GM21526 (cell line): Measurements from ENCODE around the gene TTYH1.
"Not testable (repeated sequence)": the region's sequence is repeated elsewhere in the genome, so short reads cannot be mapped to it uniquely, and the experiment has no call there.

Source experiments
- ATAC-seq: cut with Tn5 transposase; IDR thresholded peaks from one replicate; pipeline ENCODE4 v1.9.1; 2021; ENCODE audit warnings: moderate library complexity; ENCODE audit not compliant: unreplicated experiment, low FRiP score

The TTYH1 gene

DNA sequence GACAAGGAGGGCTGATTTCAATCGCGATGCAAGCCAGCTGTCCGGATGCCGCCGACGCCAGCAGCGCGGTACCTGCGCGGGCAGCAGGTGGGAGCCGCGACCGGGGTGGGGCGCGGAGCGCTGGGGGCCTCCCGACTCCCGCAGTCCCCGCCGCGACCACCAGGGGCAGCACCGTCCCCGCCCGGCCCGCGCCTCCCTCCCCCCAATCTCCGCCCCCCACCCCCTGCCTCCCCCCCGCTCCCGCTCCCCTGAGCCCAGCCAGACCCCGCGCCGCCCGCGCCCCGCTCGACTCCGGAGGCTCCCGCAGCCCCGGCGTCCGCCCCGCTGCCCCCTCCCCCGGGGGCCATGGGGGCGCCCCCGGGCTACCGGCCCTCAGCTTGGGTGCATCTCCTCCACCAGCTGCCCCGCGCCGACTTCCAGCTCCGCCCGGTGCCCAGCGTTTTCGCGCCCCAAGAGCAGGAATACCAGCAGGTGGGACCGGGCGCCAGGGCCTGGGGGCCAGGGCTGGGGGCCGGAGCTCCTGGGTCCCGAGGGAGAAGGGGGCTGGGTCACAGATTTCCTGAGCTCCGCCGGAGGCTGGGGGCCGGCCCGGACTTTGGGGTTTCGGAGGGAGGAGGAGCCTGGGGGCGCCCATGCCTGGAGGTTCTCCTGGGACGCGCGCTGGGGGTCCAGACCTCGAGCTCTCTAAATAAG is at the start of gene TTYH1:
TTYH1 (plus strand) TSS at position 257 of the 693 bp plus-strand sequence; CDS start at position 346, 89 bp downstream.
- ATAC-seq = no peak

DNA sequence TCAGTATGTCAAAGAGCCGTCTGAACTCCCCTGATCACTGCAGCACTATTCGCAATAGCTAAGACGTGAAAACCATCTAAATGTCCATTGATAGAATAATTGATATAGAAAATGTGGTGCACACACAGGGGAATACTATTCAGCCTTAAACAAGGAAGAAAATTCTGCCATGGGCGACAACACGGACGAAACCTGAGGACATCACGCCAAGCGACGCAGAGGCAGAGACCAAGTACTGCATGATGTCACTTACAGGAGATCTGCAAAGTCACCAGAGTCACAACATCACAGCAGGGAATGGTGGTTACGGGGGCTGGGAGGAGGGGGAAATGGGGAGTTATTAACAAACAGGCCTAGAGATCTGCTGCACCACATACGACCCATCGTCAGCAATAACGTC is 49.5 kb upstream of the TTYH1 start:
- ATAC-seq = not testable (repeated sequence)

DNA sequence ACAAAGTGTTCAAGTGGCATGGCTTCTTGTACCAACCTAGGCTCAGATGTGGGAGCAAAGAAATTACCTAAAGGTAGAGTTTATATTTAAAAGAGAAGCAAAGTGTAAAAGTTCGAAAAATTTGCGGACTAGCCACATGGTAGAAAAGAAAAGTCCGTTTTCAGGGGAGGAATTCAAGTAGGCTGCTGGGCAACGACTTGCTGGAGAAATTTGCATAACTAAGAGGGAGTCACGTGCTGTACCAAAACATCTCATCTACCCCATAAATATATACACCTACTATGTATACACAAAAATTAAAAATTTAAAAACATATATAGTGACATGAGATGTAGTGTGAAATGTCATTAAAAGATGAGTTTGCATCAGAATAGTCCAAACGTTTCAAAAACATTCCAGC is 48.5 kb upstream of the TTYH1 start:
- ATAC-seq = no peak

DNA sequence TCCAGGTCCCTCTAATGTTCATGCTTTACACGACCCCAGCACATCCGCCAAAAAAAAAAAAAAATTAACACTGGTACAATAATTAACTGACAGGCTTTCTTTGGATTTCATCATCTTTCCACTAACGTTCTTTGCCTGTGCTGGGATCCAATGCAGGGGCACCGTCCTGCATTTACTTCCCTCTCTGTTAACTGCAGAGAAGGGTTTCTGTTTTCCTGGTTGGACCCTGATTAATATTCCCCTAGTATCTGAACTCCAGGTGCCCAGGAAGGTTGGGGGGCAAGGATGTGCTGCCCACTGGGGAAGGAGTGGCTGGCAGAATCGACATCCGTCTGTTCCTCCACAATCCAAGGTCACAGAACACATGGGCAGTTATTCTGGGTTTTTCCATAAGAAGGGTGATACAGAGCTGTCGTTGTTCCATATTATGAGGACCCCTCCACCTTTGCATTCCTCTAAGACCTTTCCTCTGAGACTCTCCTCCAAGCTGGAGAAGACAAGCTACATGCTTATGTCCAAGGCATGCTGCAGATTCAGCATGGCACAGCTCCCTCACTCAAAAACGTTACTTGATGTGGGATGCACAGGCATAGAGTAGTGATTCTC is 46.1 kb upstream of the TTYH1 start:
- no peak for ATAC-seq

DNA sequence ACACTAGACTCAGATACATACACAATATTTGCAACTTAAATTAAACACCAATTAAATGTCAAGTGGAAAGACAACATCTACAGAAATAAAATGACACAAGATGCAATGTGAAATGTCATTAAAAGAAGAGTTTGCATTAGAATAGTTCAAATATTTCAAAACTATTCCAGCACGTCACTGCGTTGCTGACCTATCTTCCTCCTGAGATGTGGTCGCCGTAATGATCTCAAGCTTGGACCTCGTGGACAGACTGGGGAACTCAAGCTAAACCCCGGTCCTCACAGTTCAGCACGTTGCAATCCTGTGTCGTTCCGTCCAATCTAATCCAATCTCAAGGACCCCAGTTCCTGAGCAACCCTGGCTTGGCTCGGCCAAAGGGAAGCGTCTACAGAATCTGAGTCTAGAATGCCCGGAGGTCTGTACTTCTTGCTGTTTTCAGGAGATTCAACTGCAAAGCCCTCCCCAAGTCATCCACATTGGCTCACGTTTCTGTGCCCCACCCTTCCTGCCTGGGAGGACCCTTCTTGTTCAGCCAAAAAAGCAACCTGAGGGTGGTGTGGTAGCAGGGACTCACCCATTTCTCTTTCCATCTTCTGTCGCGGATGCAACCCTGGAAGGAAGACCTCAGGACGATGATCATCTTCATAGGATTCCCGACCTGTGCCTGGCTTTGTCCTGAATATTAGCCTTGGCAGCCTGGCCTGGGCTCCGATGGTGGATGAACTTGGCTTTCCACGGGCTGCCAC is 45.4 kb upstream of the TTYH1 start:
- ATAC-seq = not testable (repeated sequence)

DNA sequence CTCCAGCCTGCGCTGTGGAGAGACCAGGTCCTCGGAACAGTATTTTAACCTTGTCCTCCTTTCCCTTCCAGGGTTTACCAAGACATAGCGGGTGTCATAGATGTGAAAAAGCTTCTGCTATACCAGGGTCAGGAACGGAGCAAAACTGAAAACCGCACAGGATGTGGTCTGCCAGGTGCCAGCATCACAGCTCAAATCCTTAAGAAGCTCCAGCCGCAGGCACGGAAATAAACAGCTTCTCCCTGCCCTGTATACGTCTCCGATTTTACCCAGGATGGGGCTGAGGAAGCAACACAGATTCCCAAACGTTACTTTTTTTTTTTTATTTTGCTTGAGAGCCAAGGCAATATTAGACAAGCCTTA is 44.8 kb upstream of the TTYH1 start:
- ATAC-seq = not testable (repeated sequence)

DNA sequence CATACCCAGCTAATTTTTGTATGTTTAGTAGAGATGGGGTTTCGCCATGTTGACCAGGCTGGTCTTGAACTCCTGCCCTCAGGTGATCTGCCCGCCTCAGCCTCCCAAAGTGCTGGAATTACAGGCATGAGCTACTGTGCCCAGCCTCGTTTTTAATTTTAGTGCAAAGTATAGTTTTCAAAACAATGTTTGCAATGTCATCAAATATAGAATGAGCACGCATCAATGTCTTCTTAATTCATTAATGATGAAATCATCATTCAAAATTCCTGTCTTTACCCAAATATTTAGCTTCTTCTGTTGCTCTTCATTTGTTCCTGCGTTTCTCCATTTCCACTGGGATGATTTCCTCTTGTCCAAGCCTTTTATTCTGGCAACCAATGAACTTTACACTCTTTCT is 43.8 kb upstream of the TTYH1 start:
- not testable (repeated sequence) for ATAC-seq

DNA sequence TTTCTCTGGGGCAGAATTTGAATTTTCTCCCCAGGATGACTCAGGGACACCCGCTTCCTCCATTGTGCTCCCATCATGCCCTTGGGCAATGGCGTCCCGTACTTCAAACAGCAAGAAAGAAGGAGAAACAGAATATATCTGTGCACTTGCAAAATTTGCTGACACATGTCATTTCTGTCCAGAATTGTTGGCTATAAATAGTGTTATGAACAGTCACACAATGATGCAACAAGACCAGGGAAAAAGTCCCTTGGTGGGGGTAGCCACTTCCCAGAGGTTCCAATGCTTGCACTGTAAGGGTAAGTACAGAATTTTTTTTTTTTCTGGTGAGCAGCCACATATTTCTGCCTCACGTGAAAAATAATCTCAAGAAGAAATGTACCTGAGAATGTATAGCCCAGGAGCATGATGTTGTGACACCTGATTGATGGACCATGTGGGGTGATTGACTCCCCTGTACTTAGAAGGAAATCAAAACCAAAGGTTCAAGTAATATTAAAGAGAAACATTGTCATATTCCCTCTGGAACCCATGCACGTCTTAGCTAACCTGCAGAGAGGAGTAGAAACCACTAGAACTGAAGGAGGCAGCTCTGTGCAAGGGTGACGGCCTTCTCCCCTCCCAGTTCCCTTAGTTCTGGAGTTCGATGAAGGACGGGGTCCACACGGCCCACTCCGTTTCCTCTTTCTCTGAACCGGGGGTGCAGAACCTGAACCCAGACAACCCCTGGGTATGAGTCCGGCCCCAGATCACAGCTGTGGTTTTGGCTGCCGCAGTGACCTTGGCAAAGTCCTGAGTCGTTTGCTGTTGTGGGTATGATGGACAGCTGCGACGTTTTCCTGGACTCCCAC is 41.3 kb upstream of the TTYH1 start:
- no peak for ATAC-seq

DNA sequence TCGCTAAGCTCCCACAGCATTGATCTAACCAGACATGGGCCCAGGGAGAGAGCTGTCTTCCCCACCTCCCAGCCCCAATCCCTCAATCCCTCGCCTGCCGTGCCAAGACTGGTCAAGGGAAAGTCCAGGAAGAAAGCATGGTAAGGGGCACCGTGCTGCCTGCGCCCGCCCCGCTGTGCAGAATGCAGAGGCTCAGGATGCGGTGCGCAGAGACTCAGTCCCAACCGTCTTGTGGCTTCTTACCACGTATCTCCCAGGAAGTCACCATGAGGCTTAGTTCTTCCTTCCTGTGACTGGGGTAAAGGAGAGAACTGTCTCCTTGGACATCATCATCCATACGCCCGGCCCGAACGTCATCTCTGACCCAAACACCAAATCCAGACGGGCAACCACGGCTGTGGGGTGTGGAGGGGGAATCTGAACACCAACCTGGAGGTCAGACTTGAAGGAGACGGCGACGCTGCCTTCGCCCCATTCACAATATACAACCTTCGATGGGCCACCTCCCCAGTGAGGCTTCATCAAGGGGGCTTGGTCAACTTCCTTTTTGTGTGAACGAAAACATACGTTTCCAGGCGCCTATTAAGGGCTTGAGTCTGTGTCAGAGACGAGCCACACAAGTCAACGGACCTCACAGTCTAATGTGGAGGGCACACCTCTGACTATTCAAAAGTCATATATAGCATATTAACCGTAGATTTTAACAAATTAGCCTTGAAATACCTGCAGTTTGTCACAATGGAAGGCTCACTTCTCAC is 39.9 kb upstream of the TTYH1 start:
- not testable (repeated sequence) for ATAC-seq

DNA sequence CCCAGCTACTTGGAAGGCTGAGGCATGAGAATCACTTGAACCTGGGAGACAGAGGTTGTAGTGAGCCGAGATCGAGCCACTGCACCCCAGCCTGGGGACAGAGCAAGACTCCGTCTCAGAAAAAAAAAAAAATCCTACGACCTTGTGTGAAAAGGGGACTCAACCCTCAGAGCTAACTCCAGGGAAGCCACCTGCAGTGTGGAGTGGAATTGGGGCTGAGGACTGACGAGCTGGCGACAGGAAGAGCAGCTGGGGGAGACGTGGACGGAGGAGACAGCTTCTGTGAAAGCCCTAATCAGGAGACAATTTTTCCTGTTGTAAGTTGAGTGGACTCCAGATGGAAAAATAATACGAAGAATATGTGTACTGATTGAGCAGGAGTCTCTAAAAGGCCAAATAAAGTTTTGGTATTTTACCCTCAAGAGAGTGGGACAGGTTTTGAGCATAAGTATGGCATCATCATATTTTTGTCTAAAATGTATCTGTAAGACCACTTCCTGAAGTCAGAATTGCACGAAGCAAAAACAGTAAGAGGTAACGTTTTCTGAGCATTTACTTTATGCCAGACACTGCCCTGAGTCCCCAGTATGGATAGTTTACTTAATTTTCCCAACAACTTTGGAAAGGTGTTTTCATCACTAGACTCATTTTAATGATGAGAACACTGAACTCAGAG is 38.5 kb upstream of the TTYH1 start:
- no peak for ATAC-seq

DNA sequence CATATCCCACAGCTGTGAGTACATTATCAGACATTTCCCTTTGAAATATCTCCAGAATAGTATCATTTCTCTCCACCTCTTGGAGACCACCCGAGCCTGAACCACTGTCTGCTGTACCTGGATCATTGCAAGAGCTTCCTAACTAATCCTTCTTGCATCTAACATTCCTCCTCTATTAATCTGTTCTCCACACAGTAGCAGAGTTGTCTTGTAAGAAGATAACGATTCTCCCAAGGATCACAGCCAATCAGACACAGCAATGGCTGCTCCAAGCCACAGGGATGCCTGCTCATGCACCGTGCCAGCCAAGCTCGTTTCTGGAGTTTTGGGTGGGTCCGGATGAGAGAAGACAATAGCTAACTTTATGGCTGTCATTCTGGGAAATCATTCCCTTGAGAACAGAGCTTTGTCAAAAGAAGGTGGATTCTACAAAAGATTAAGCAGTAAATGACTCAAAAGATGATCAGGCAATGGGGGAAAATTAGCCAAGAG is 36.0 kb upstream of the TTYH1 start:
- no peak for ATAC-seq

DNA sequence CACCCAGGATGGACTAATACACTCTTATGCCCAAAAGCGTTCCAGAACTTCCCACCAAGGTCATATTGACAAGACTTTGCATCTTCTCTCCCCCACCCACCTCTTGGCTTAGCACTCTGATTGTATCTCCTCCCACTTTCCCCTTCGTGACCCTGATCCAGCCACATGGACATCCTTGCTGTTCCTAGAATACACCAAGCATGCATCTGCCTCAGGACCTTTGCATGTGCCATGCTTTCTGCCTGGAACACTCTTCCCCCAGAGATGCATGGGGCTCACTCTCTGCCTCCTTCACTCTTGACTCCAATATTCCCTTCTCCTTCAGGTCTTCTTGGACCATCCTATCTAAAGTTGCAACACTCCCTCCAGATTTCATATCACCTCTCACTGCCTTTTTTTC is 34.4 kb upstream of the TTYH1 start:
- ATAC-seq = no peak

DNA sequence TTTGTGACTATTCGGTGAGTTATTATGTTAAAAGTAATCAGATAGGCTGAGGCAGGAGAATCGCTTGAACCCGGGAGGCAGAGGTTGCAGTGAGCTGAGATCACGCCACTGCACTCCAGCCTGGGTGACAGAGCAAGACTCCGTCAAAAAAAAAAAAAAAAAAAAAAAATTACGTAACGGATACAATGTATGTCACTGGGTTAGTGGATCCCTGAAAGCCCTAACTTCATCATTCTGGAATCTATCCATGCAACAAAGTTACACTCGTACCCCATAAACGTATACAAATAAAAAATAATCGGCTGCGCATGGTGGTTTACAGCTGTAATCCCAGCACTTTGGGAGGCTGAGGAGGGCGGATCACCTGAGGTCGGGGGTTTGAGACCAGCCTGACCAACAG is 33.2 kb upstream of the TTYH1 start:
- ATAC-seq = not testable (repeated sequence)

DNA sequence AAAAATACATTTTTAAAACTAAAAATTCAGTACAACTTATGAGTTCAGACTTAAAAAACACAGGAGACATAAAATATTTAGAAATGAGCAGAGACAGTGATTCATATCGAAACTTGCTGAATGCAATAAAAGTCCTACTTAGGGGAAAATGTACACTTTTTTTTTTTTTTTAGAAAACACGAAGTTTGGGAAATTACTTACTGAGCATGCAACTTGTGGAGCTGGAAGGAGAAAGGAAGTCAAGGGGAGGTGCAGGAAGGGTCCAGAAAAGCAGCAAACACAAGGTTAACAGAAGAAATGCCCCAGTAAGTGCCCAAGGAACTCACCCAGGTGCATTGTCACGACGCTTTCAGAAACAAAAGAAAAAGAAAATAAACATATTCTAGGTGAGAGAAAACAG is 31.9 kb upstream of the TTYH1 start:
- no peak for ATAC-seq

DNA sequence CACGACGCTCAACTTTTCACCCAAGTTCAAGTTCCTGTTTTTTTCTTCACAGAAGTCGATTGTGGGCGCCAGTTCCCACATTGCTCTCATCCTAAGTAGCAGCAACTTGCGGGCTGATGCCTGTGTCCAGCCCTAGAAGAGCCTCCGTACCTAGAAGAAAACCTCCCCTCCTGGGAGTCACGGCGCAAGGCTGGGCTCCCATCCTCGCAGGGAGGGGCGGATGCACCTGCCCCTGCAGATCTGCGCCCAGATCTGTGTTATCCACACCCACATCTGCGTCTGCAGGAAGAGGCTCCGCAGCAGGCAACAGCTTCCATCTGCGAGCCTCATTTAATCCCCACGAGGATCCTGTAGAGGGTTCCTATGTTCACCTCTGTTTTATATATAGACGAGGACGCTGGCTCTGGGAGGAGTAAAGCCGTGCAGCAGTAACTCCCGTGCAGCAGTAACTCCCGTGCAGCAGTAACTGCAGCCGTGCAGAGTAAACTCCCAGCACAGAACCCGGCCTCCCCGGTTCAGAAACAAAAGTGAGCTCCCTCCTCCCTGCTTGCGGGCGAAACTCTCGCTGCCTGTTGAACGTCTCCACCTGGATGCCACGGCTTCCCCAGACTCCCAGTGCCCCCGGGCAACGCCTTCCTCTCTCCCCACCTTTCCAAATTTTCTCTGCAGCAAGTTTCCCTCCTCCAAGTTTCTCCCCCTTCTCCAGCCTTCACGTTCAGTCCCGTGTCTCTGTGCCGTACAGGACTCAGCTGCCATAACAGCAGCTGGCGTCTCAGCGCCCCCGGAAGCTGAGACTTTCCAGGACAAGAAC is 27.1 kb upstream of the TTYH1 start:
- ATAC-seq = no peak

DNA sequence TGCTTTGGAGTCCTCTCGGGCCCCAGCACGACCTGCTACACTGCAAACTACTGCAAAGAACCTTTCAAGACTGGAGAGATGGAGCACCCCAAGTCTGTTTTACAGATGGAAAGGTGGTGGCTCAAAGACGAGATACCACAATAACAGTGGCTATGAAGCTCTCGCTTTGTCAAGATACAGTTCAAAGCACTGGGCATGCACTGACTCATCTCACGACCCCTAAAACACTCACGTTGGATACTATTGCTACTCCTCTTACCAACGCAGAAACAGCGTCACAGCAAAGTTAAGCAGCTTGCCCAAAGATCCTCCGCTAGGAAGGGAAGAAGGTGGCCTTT is 26.5 kb upstream of the TTYH1 start:
- no peak for ATAC-seq

DNA sequence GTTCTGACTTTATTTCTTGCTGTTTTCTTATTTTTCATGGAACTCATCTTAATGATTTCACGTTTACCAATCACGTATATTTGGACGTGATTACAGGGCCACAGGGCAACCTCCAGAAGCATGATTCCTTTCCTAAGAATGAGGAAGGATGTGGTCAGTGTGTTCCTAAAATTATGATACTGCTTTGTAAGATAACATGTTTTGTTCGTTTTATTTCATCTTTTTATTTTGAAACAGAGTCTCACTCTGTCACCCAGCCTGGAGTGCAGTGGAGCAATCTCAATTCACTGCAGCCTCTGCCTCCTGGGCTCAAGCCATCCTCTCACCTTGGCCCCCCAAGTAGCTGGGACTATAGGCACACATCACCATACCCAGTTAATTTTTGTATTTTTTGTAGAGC is 25.7 kb upstream of the TTYH1 start:
- no peak for ATAC-seq

DNA sequence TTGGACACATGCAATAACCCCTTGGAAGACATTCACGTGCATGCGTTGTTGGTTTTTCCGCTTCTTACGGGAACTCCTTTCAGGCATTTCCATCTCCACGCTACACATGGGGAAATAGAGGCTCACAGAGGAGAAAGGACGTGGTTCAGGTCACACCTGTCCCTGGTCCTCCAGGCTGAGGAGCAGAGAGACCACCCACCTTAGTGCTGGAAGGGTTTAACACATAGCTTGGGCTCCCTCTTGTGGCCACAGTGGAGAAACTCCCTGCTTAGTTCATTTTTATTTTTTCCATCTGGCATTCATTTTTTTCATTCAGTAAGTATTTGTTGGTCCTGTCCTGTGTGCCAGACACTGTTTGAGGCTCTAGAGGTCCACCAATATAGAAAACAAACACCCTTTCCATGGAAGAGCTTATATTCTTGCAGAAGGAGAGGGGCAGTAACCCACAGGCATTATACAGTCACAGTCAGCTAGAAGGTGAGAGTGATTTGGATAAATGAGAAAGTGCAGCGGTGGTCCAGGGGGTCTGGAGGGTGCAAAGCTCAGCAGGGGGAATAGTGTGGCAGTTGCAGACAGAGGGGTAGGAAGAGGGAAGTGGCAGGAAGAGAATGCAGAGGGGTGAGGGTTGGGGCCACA is 24.2 kb upstream of the TTYH1 start:
- ATAC-seq = no peak
